Inflammatory macrophage treated with lipopolysaccharide for 1 hour (primary cell): Measurements from ENCODE around the gene ETAA1.

Source experiments
- DNase-seq, 2 donors: peaks; one replicate each; pipeline ENCODE4 v3.0.0-alpha.2; 2020 to 2022

Gene ETAA1

GRCh38 chr2:67397143-67397986 lies at the start of gene ETAA1:
Gene ETAA1, plus strand, starts transcription at chr2:67397333. Its CDS starts 116 bp downstream, at chr2:67397449.
- peak; percentile 87 to 96 for DNase-seq

- DNase-seq: no peak
Observed at GRCh38 chr2:67366832-67367412, 30.2 kb upstream of the ETAA1 start.

DNA sequence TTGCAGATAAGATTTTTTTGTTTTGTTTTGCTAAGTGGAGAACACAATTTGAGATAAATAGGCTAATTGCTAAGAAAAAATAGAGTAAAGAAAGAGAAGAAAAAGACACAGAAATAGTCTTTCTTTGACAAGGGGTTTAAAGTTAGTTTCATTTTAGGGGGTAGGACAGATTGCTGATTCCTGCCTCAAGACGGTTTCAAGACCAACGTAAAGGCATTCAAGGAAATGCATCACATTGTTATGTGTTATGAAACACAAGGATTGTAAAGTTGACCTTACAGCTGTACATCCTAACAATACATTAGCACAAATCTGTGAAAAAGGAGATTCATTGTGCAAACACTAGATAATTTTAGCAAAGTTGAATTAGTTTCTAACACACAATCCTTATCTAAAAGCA lies 22.7 kb upstream of the ETAA1 start:
- no peak for DNase-seq

DNA sequence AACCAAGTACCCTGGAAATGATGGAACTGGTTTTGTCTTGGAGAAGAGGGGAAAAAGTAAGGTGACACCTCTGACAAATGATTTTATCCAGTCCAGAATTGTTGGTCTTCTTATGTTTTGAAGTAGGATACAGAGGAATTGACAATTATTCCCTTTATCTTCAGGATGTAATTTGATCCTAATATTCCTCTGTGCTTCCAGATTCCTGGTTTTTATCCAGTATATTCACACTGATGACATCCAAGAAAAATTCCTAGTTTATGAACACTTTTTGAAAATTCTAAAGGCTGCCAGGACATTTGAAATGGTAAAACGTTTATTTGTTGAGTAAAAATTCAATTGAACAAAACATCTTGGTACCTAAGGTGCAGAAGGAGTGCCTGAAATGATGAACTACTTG lies 22.2 kb upstream of the ETAA1 start:
- no peak for DNase-seq

- DNase-seq: no peak
Observed at GRCh38 chr2:67378555-67378954, 18.6 kb upstream of the ETAA1 start.

DNA sequence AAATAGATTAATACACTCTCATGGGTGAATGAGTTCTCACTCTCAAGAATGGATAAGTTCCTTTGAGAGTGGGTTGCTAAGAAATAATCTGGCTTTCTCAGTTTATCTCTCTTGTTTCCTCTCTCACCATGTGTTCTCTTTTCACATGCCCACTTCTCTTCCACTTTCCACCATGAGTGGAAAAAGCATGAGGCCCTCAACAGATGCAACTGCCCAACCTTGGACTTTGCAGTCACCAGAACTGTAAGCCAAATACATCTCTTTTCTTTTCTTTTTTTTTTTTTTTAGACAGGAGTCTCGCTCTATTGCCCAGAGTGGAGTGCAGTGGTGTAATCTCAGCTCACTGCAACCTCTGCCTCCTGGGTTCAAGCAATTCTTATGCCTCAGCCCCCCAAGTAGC lies 18.1 kb upstream of the ETAA1 start:
- no peak for DNase-seq

GRCh38 chr2:67384123-67384822 lies 12.9 kb upstream of the ETAA1 start:
- peak in 1 of 2 donors; percentile 32 for DNase-seq

DNA sequence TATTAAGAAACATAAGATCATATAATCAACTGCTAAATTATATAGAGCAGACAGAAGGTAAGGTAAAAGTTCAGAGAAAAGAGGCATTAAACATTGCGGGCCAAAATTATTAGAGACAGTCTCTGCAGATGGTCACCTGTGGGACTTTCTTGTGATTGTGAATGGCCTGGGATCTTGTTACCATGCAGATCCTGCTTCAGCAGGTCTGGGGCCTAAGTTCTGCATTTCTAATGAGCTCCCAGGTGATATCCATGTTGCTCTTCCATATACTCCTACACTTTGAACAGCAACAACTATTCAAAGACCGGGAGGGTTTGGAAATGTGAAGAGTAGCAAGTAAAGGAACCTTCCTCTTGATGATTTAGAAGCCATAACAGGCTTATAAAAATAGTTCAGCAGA lies 8.5 kb upstream of the ETAA1 start:
- no peak for DNase-seq

DNA sequence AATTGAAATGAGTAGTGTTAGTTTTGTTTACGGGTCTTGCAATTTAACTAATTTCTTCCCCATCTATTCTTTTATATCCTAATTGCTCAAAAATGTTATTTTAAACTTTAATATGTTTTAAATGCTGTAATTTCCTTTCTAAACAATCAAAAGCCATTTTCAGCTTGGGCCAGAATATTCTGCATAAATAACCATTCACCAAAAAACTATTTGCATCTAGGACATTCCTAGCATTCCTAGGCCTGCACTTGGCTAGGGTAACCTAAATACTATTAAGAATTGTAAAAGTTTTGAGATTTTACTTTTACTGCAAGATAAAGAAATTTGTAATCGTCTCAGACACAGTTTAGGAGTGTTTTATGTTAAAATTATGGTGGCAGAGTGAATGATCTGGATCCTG lies 7.8 kb upstream of the ETAA1 start:
- DNase-seq: no peak

DNA sequence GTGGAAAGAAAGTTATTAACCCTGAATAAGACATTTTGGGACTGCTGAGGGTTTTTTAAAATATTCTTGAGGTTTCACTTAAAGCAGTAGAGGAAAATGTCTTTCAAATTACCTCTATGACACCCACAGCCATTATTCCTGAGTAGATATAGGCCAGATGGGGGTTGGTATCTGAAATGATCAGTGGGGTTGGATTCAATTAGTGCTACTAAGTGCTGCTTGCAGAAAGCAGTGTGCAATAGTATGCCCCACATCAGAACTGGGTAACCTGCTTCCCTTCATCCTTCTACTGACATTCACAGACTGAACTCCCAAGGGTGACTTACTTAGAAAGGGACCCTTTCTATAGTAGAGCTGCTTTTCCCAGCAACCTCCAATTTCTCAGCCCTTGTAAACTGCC lies 7.3 kb upstream of the ETAA1 start:
- no peak for DNase-seq

GRCh38 chr2:67393237-67393636 lies 3.9 kb upstream of the ETAA1 start:
- no peak for DNase-seq

DNA sequence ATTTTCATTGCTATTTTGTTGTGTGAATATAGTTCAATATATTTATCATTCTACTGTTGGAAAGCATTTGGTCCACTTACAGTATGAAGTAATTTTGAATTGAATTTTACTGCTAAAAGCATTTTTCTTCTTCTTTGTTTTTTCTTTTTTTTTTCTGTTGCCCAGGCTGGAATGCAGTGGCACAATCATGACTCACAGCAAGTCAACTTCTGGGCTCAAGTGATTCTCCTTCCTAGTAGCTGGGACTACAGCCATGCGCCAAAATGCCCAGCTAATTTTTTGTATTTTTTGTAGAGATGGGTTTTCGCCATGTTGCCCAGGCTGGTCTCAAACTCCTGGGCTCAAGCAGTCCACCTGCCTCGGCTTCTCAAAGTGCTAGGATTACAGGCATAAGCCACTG lies 2.4 kb upstream of the ETAA1 start:
- DNase-seq: no peak

DNA sequence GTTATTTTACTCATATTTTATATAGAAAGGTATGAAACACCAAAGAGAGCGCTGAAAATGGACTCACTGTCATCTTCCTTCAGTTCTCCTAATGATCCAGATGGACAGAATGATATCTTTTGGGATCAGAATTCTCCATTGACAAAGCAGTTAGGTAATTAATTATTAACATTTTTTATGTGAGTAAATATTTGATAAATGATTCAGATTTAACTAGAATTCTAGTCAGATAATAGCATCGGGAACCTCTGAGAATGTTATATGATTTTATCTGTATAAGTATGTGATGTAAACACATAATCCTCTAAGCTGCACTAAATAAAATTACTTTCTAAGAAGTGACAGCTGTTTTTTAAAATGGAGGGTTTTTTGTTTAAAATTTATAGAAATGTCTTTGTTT lies 2.0 kb downstream of the ETAA1 start:
- DNase-seq: no peak

DNA sequence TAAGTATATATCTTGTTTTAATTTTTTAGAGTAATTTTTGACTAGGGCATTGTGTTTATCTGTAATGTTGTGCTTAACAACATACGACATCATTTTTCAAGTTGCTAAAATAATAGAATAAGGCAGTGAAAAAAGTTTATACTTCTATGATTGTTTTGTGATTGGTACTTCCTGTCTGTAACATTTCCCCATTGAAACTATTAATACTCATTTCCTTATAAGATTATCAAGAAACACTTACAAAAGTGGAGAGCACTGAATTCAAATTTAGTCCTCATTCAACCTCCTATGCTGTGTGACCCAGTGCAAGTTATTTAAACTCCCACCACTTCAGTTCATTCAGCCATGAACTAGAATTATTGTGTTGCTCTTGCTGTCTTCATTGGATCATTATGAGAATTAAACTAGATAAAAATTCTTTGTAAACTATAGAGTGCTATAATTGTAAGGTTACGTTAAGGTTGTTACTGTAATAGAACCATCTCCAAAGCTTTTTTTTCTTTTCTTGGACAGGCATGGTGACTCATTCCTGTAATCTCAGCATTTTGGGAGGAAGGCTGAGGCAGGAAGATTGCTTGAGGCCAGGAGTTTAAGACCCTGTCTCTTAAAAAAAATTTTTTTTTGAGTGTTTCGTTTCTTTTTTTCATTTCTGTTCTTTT lies 2.8 kb downstream of the ETAA1 start:
- DNase-seq: no peak

DNA sequence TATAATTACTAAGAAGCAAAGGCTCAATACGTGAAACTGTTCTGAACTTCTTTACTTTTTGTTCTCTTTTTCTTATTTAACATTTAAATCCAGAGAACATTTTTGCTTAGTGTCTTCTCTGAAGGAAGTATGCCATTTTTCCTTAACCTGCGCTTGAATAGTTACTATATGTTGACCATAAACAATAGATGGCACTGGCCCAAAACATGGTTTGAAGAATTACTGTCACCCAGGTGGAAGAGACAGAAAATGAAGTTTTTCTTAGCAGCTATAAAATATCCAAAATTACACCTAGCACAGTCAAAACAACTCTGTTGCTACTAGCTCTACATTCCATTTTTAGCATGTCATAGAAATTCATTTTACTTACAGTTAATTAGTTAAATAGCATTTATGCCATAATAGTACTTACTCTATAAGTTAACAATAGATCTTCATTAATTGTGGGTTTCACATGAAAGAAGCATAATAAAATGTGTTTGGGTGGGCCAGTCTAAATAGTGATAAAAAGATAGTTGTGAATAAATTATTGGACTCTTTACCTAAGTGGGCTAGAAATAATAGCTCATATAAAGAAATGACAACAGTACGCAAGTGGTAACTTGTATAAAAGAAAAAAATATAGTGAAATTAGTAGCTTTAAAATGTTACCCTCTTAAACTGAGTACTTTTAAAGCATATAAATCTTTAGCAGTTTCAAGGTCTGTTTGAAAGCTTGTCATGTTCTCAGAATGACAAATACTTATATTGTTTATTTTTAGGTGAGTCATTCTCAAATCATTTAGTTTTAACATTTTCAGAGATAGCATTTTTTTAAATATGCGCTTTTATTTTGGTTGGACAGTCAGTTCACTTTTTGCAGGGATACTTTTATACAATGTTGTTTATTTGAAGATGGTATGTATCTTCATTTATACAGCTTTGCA lies 3.7 kb downstream of the ETAA1 start:
- DNase-seq: no peak

DNA sequence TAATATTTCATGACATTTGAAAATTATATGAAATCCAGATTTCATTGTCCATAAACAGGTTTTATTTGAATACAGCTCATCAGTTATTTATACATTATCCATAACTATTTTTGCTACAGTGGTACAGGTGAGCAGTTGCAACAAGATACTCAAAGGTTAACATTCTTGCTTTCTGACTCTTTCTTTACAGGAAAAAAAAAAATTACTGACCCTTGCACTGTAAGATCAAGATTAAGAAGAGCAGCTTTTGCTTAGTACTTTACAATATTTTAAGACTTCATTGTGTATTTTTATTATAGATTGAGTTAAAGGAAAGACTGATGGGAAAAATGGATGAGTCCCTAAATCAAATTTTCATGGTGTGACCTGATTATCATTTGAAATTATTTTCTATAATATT lies 11.2 kb downstream of the ETAA1 start:
- DNase-seq: no peak

DNA sequence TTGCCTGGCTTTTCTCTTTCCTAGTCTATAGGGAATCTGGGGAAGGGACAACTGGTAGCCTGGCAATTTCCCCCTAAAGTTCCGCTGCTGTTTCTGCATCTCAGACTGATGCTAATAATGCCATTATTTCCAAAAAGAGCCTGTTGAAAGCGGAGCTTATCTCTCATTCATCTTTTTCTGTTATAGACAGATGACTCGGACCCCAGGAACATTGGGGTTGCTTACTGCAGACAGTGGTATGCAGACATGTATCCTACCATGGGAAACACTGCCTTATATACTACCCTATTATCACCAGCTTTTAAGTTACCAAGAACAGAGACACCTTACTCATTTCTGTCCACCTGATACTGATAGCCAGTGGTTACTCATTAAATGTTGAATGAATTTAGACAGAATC lies 15.3 kb downstream of the ETAA1 start:
- DNase-seq: no peak

- no peak for DNase-seq
Observed at GRCh38 chr2:67414867-67415266, 17.7 kb downstream of the ETAA1 start.

DNA sequence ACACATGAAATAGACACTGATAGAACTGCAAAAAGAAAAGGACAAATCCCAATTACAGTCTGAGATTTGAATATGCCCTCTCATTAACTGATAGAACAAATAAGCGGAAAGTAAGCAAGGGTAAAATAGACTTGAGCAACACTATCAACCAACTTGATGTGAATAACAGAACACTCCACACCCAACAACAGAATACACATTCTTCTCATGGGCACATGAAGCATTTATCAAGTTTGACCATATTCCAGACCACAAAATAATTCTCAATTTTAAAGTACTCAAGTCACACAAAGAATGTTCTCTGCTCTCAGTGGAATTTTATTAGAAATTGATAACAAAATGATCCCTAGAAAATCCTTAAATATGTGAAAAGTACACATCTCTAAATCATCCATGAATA lies 19.0 kb downstream of the ETAA1 start:
- no peak for DNase-seq

DNA sequence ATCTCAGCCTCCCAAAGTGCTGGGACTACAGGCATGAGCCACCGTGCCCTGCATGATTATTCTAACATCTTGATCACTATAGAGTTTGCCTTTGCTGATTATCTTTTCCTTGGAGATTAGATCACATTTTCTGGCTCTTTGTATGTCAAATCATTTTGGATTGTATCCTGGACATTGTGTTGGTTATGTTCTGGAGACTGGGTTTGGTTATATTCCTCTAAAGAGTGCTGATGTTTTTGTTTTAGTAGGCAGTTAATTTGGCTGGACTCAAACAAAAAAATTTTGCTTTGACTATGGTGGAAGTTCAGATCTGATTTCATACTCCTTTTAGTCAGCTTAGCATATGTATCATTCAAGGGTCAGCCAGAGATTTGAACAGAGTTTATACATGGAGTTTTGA lies 26.4 kb downstream of the ETAA1 start:
- DNase-seq: no peak

DNA sequence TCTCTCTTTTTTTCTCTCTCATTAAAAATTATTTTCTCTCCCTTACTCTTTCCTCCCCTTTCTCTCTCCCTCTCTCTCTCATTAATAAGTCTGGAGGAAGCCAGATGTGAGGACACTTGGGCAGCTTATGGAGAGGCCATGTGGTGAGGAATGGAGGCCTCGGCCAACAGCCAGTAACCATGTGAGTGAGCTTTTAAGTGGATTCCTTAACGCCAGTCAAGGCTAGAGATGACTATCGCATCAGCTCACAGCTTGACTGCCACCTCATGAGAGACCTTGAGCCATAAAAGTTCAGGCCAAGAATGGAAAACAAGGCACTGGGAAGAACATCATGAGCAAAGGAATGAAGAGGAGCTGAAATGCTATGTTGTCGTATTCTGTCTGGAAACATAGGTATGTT lies 39.1 kb downstream of the ETAA1 start:
- no peak for DNase-seq

DNA sequence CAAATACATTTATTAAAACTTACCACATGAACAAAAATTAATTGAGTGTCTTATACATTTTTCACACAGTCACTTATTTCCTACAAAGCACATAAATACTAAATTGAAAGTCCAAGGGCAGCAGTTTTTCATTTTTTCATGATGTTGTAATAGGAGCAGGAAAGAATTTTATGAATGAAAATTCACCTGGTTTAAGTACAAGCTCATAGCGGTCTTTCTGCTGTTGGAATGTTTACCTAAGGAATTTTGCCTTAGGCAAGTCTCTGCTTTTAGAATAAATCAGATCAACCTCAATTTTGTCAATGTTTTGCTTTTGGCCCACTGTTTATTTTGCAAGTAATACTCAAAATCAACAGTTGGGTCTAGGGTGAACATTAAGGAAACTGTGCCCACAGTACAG lies 40.0 kb downstream of the ETAA1 start:
- DNase-seq: no peak
